Muscle of leg (tissue), 11 donors: ENCODE measurements around the gene C16orf87. TPM values are rescaled to one million over a fixed set of nuclear protein-coding genes. Genes with fewer than 3 reads are reported as not detected.

Experiments
- DNase-seq: peaks from one replicate; pipeline ENCODE4 v3.0.0; 2013
- H3K27ac ChIP-seq: one replicate; pipeline ENCODE4 v1.5.1; 2013; ENCODE audit warnings: mild to moderate bottlenecking, low read length, control low read depth
- H3K27me3 ChIP-seq: one replicate; pipeline ENCODE4 v1.6.1; 2013; ENCODE audit warnings: low read length; ENCODE audit not compliant: control insufficient read depth, insufficient read depth
- H3K36me3 ChIP-seq: one replicate; pipeline ENCODE4 v1.6.1; 2013; ENCODE audit warnings: low read length; ENCODE audit not compliant: control insufficient read depth, insufficient read depth
- H3K4me1 ChIP-seq: one replicate; pipeline ENCODE4 v1.6.1; 2013; ENCODE audit warnings: low read length; ENCODE audit not compliant: control insufficient read depth, insufficient read depth
- H3K4me3 ChIP-seq: one replicate; pipeline ENCODE4 v1.5.1; 2013; ENCODE audit warnings: low read length, control low read depth
- H3K9me3 ChIP-seq: replicated peaks from 2 replicates; pipeline ENCODE4 v1.6.1; 2013; ENCODE audit warnings: low read depth, low read length; ENCODE audit not compliant: control insufficient read depth
- WGBS: methylation state at CpG from one replicate; pipeline ENCODE4 v1.1.5; 2013; ENCODE audit warnings: missing lambda C conversion rate; ENCODE audit not compliant: insufficient coverage; 5-methylcytosine and 5-hydroxymethylcytosine counted together
- polyA plus RNA-seq, 8 donors: library from polyadenylated mRNA; unstranded; fragments of 120-200 nt; gene quantifications; one replicate each; pipeline versions ENCODE4 v1.2.1 to v1.2.3, GENCODE V29; 2013; ENCODE audit warnings: inconsistent platforms in 1 of 8, low replicate concordance in 1 of 8; ENCODE audit not compliant: insufficient read length in 8 of 8, insufficient read depth in 1 of 8
- total RNA-seq: library from RNA; stranded (reverse); fragments of 120-200 nt; gene quantifications from one replicate; pipeline ENCODE4 v1.2.4, GENCODE V29; 2013

The C16orf87 gene
- total and polyA plus RNA-seq, 9 donors: 19.3 to 25.4 (median 22.6) TPM

- Histone ChIP-seq H3K4me3 (no peak overlapping the region), H3K27me3 (no peaks in the 10 kb centered on the region), H3K36me3 (no peaks in the 10 kb centered on the region), H3K27ac (no peak overlapping the region), H3K9me3 (no peaks in the 10 kb centered on the region), H3K4me1 (peaks cover 6% of the 10 kb centered on the region)
- DNase-seq: no peak
- WGBS: 84% methylated on average over 3 of the region's 5 CpGs
Observed at GRCh38 chr16:46859719-46860152, 28.8 kb upstream of the C16orf87 start.

- no peak overlapping the region for H3K4me3 ChIP-seq
- peak overlapping the region; percentile 55 for H3K27ac ChIP-seq
- no peaks in the 10 kb centered on the region for H3K9me3 ChIP-seq
- H3K4me1 ChIP-seq: peaks cover 8% of the 10 kb centered on the region
- 90% methylated on average over 5 of the region's 6 CpGs for WGBS
- no peaks in the 10 kb centered on the region for H3K27me3 ChIP-seq
- no peak for DNase-seq
- no peaks in the 10 kb centered on the region for H3K36me3 ChIP-seq
Observed at GRCh38 chr16:46858151-46858550, 27.2 kb upstream of the C16orf87 start.

GRCh38 chr16:46857368-46857945 lies 26.5 kb upstream of the C16orf87 start:
- 37% methylated on average over 2 of the region's 6 CpGs for WGBS
- DNase-seq: peak; percentile 67
- no peaks in the 10 kb centered on the region for H3K36me3 ChIP-seq

GRCh38 chr16:46855389-46855788 lies 24.4 kb upstream of the C16orf87 start:
- DNase-seq: no peak
- H3K4me1 ChIP-seq: peaks cover 8% of the 10 kb centered on the region
- H3K27ac ChIP-seq: no peak overlapping the region
- no peaks in the 10 kb centered on the region for H3K27me3 ChIP-seq
- 69% methylated on average over 3 of the region's 4 CpGs for WGBS
- no peak overlapping the region for H3K4me3 ChIP-seq
- no peaks in the 10 kb centered on the region for H3K9me3 ChIP-seq
- H3K36me3 ChIP-seq: no peaks in the 10 kb centered on the region

More at GRCh38 chr16:46857368-46857945, 26.5 kb upstream of the C16orf87 start:
- Histone ChIP-seq H3K4me3 (no peak overlapping the region), H3K4me1 (peaks cover 8% of the 10 kb centered on the region), H3K27me3 (no peaks in the 10 kb centered on the region), H3K9me3 (no peaks in the 10 kb centered on the region), H3K27ac (peak overlapping the region; percentile 55)

GRCh38 chr16:46854846-46855245 lies 23.9 kb upstream of the C16orf87 start:
- no peak overlapping the region for H3K4me3 ChIP-seq
- H3K4me1 ChIP-seq: peaks cover 8% of the 10 kb centered on the region
- no peak overlapping the region for H3K27ac ChIP-seq
- WGBS: no CpG with 5 or more reads among the region's 2 CpGs
- DNase-seq: no peak
- no peaks in the 10 kb centered on the region for H3K27me3 ChIP-seq
- no peaks in the 10 kb centered on the region for H3K9me3 ChIP-seq
- H3K36me3 ChIP-seq: no peaks in the 10 kb centered on the region

GRCh38 chr16:46853713-46854443 lies 22.9 kb upstream of the C16orf87 start:
- H3K9me3 ChIP-seq: no peaks in the 10 kb centered on the region
- no peaks in the 10 kb centered on the region for H3K27me3 ChIP-seq
- peak; percentile 82 for DNase-seq
- no peaks in the 10 kb centered on the region for H3K36me3 ChIP-seq
- no peak overlapping the region for H3K27ac ChIP-seq
- H3K4me3 ChIP-seq: no peak overlapping the region
- H3K4me1 ChIP-seq: peaks cover 8% of the 10 kb centered on the region
- 23% methylated on average over 5 of the region's 5 CpGs for WGBS

GRCh38 chr16:46852130-46852529 lies 21.1 kb upstream of the C16orf87 start:
- Histone ChIP-seq H3K36me3 (no peaks in the 10 kb centered on the region), H3K27ac (no peak overlapping the region), H3K4me3 (no peak overlapping the region), H3K27me3 (no peaks in the 10 kb centered on the region), H3K9me3 (no peaks in the 10 kb centered on the region), H3K4me1 (peaks cover 2% of the 10 kb centered on the region)
- DNase-seq: no peak
- WGBS: 43% methylated on average over 2 of the region's 3 CpGs

- Histone ChIP-seq H3K27me3 (no peaks in the 10 kb centered on the region), H3K9me3 (no peaks in the 10 kb centered on the region), H3K4me3 (no peak overlapping the region), H3K4me1 (peaks cover 2% of the 10 kb centered on the region), H3K27ac (no peak overlapping the region), H3K36me3 (no peaks in the 10 kb centered on the region)
- no peak for DNase-seq
- 60% methylated on average over 1 of the region's 5 CpGs for whole genome bisulfite sequencing
Observed at GRCh38 chr16:46850619-46851555, 19.9 kb upstream of the C16orf87 start.

- WGBS: 69% methylated on average over 1 of the region's 5 CpGs
- peaks cover 8% of the 10 kb centered on the region for H3K27me3 ChIP-seq
- H3K9me3 ChIP-seq: no peaks in the 10 kb centered on the region
- H3K27ac ChIP-seq: no peak overlapping the region
- no peak overlapping the region for H3K4me3 ChIP-seq
- DNase-seq: no peak
- no peaks in the 10 kb centered on the region for H3K36me3 ChIP-seq
- H3K4me1 ChIP-seq: peaks cover under 1% of the 10 kb centered on the region
Observed at GRCh38 chr16:46848768-46849764, 18.1 kb upstream of the C16orf87 start.
